Measurements from ENCODE around the gene CD84. TPM values are rescaled to one million over a fixed set of nuclear protein-coding genes. Genes with fewer than 3 reads are reported as not detected.

Gene CD84
- total RNA-seq, 1 experiment from 2014 or later: not detected

DNA sequence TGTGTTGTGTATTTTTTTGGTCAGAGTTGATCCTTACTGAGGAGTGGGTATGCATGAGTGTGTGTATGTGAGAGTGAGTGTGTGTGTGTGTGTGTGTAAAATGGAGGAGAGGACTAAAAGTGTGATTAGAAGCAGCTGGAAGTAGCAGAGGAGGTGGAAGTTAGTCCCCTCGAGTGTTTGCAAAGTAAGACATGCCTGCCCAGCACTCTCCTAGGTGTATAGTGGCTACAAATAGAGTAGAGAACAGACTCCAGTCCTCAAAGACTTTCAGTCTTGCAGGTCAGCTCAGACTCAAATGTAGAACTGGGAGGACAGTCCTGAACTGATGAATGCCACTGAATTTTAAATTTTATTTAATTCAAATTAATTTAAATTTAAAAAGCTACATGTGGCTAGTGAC lies 39.0 kb upstream of the CD84 start:
- POLR2A ChIA-PET (ENCODE audit: unreplicated experiment): no interaction called here
- CTCF ChIA-PET: no interaction called here

DNA sequence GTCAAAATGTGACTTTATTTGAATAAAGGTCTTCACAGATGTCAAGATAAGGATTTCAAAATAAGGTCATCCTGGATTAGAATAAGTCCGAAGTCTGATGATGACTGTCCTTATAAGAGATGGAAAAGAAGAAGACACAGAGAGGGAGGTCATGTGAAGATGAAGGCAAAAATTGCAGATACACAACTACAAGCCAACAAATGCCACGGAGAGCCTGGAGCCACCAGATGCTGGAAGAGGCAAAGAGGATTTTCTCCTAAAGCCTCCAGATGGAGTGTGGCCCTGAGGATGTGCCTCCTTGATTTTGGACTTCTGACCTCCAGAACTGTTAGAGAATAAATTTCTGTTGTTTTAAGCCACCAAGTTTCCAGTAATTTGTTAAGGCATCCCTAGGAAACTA lies 36.4 kb upstream of the CD84 start:
- ChIA-PET POLR2A (ENCODE audit: unreplicated experiment) (no interaction called here), CTCF (no interaction called here)
- H3K4me3 ChIP-seq (ENCODE audit: low read length): no peak overlapping the region
- ATAC-seq (no peak), DNase-seq (no peak)
- no TSS peak for BruUV-seq (replicated peaks)
- H3K4me2 ChIP-seq (ENCODE audit: low read length): no peak overlapping the region
- no peak overlapping the region for H2AFZ ChIP-seq (ENCODE audit: low read length)
- H3K9me3 ChIP-seq (ENCODE audit: low read length): no peaks in the 10 kb centered on the region
- no peak overlapping the region for H3K27ac ChIP-seq (ENCODE audit: low read length)
- TF ChIP-seq, protein P1, sequence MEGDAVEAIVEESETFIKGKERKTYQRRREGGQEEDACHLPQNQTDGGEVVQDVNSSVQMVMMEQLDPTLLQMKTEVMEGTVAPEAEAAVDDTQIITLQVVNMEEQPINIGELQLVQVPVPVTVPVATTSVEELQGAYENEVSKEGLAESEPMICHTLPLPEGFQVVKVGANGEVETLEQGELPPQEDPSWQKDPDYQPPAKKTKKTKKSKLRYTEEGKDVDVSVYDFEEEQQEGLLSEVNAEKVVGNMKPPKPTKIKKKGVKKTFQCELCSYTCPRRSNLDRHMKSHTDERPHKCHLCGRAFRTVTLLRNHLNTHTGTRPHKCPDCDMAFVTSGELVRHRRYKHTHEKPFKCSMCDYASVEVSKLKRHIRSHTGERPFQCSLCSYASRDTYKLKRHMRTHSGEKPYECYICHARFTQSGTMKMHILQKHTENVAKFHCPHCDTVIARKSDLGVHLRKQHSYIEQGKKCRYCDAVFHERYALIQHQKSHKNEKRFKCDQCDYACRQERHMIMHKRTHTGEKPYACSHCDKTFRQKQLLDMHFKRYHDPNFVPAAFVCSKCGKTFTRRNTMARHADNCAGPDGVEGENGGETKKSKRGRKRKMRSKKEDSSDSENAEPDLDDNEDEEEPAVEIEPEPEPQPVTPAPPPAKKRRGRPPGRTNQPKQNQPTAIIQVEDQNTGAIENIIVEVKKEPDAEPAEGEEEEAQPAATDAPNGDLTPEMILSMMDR (conservative IDR thresholded peaks at IDR 0.05; ENCODE audit: low read depth, low read length): no peak
- TF ChIP-seq EZH2 (IDR thresholded peaks at IDR 0.05; ENCODE audit: low read length, unreplicated experiment) (no peak), EZH2phosphoT487 (IDR thresholded peaks at IDR 0.05; ENCODE audit: borderline replicate concordance, low read length) (no peak)
- no peaks in the 10 kb centered on the region for H3K4me1 ChIP-seq (ENCODE audit: insufficient read depth, low read length)
- peaks cover 66% of the 10 kb centered on the region for H3K27me3 ChIP-seq (ENCODE audit: low read length)
- H3K79me2 ChIP-seq (ENCODE audit: low read length): no peaks in the 10 kb centered on the region
- no peaks in the 10 kb centered on the region for H3K9me2 ChIP-seq (replicated peaks; ENCODE audit: low read length)
- intact Hi-C loops (cut with micrococcal nuclease): no loop called here
- H3F3A ChIP-seq (ENCODE audit: low read length, unreplicated experiment): no peaks in the 10 kb centered on the region
- H3K9ac ChIP-seq (ENCODE audit: low read length): no peak overlapping the region
- H3K36me3 ChIP-seq (ENCODE audit: low read depth, low read length): no peaks in the 10 kb centered on the region
- 0 out of 2 replicates have a peak, but pooled peaks cover 3% of the 10 kb centered on the region for H4K20me1 ChIP-seq (ENCODE audit: low read length)

More for the DNA sequence above, 39.0 kb upstream of the CD84 start:
- no peak overlapping the region for H3K4me3 ChIP-seq (ENCODE audit: low read length)
- no peak overlapping the region for H3K27ac ChIP-seq (ENCODE audit: low read length)
- TF ChIP-seq, protein P1 (conservative IDR thresholded peaks at IDR 0.05; ENCODE audit: low read depth, low read length): no peak
- TF ChIP-seq EZH2phosphoT487 (IDR thresholded peaks at IDR 0.05; ENCODE audit: borderline replicate concordance, low read length) (no peak), EZH2 (IDR thresholded peaks at IDR 0.05; ENCODE audit: low read length, unreplicated experiment) (no peak)
- no peaks in the 10 kb centered on the region for H3K9me2 ChIP-seq (replicated peaks; ENCODE audit: low read length)
- H2AFZ ChIP-seq (ENCODE audit: low read length): no peak overlapping the region
- peaks cover 61% of the 10 kb centered on the region for H3K27me3 ChIP-seq (ENCODE audit: low read length)
- H3K4me2 ChIP-seq (ENCODE audit: low read length): no peak overlapping the region
- BruUV-seq (replicated peaks): no TSS peak
- H3K79me2 ChIP-seq (ENCODE audit: low read length): no peaks in the 10 kb centered on the region
- H3K9ac ChIP-seq (ENCODE audit: low read length): no peak overlapping the region
- no peaks in the 10 kb centered on the region for H4K20me1 ChIP-seq (ENCODE audit: low read length)
- H3K36me3 ChIP-seq (ENCODE audit: low read depth, low read length): no peaks in the 10 kb centered on the region
- ATAC-seq (no peak), DNase-seq (no peak)
- H3K9me3 ChIP-seq (ENCODE audit: low read length): no peaks in the 10 kb centered on the region
- intact Hi-C loops (cut with micrococcal nuclease): no loop called here
- H3K4me1 ChIP-seq (ENCODE audit: insufficient read depth, low read length): no peaks in the 10 kb centered on the region
- H3F3A ChIP-seq (ENCODE audit: low read length, unreplicated experiment): no peaks in the 10 kb centered on the region

GRCh38 chr1:160614410-160614809 lies 35.1 kb upstream of the CD84 start:
- H3K27me3 ChIP-seq (ENCODE audit: low read length): peaks cover 73% of the 10 kb centered on the region
- BruUV-seq (replicated peaks): no TSS peak
- H3K4me2 ChIP-seq (ENCODE audit: low read length): no peak overlapping the region
- ChIA-PET POLR2A (ENCODE audit: unreplicated experiment) (no interaction called here), CTCF (no interaction called here)
- 0 out of 2 replicates have a peak, but pooled peaks cover 3% of the 10 kb centered on the region for H4K20me1 ChIP-seq (ENCODE audit: low read length)
- H3K9me2 ChIP-seq (replicated peaks; ENCODE audit: low read length): no peaks in the 10 kb centered on the region
- no peaks in the 10 kb centered on the region for H3F3A ChIP-seq (ENCODE audit: low read length, unreplicated experiment)
- no peaks in the 10 kb centered on the region for H3K4me1 ChIP-seq (ENCODE audit: insufficient read depth, low read length)
- H2AFZ ChIP-seq (ENCODE audit: low read length): no peak overlapping the region
- no peak overlapping the region for H3K4me3 ChIP-seq (ENCODE audit: low read length)
- no peak for TF ChIP-seq EZH2phosphoT487 (IDR thresholded peaks at IDR 0.05; ENCODE audit: borderline replicate concordance, low read length)
- TF ChIP-seq EZH2 (IDR thresholded peaks at IDR 0.05; ENCODE audit: low read length, unreplicated experiment): no peak
- TF ChIP-seq, protein P1 (conservative IDR thresholded peaks at IDR 0.05; ENCODE audit: low read depth, low read length): no peak
- H3K27ac ChIP-seq (ENCODE audit: low read length): no peak overlapping the region
- no peak overlapping the region for H3K9ac ChIP-seq (ENCODE audit: low read length)
- H3K79me2 ChIP-seq (ENCODE audit: low read length): no peaks in the 10 kb centered on the region
- intact Hi-C loops (cut with micrococcal nuclease): no loop called here
- DNase-seq (no peak), ATAC-seq (no peak)
- H3K36me3 ChIP-seq (ENCODE audit: low read depth, low read length): no peaks in the 10 kb centered on the region
- no peaks in the 10 kb centered on the region for H3K9me3 ChIP-seq (ENCODE audit: low read length)

All from PC-3 (cell line).